LNCAP (cell line): ENCODE measurements around the gene MC3R.

Source experiments
- CTCF ChIP-seq: fragments of 450-650 bp; IDR thresholded peaks from 2 replicates; pipeline ENCODE4 v1.5.1; 2017; ENCODE audit warnings: mild to moderate bottlenecking

MC3R gene

DNA sequence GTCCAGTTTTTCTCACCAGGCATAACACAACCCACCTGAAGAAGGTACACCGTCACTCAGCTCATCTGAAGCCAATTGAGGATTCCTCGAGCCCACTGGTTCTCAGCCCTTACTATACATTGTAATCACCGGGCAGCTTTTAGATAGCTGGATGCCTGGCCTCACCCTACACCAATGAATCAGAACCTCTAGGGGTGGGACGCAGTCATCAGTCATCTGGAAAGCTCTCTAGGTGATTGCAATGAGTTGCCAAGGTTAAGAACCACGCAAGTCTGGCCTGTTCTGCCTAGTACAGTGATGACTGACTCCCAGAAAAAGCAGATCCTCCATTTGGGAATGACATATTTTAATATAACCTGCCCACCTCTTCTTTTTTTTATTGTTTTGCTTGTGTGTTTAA, 41.1 kb downstream of the MC3R start:
- no peak for TF ChIP-seq CTCF

DNA sequence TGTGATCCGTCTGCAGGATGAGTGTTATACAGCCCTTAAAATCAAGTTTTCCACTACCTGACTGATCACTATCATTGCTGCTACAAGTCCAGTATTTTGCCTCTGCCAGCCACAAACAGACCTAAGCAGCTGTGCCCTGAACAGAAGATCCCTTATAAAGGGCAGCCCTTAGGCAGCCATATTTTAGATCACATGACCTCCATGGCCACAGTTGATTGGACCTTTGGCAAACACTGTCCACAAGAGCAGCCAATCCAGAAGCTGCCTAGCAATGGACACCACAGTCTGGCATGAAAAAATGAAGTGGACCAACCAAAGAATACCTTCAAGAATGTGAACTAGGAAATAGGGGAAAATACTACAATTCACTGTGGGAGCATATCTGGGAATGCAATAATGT, 50.8 kb downstream of the MC3R start:
- no peak for TF ChIP-seq CTCF
